HG02798 (cell line): ENCODE measurements around the gene NPLOC4.

Experiments
- ATAC-seq: cut with Tn5 transposase; IDR thresholded peaks from one replicate; pipeline ENCODE4 v1.9.1; 2021; ENCODE audit warnings: mild to moderate bottlenecking; ENCODE audit not compliant: unreplicated experiment, poor library complexity

Gene NPLOC4

GRCh38 chr17:81574643-81574956 lies 62.3 kb downstream of the NPLOC4 start:
- ATAC-seq: no peak

GRCh38 chr17:81573794-81574642 lies 62.9 kb downstream of the NPLOC4 start:
- no peak for ATAC-seq

GRCh38 chr17:81572563-81573168 lies 64.2 kb downstream of the NPLOC4 start:
- no peak for ATAC-seq

- no peak for ATAC-seq
These were observed 65.9 kb downstream of the NPLOC4 start for GRCh38 chr17:81570964-81571363.

GRCh38 chr17:81569986-81570514 lies 66.9 kb downstream of the NPLOC4 start:
- ATAC-seq: no peak

- ATAC-seq: no peak
These were observed 68.5 kb downstream of the NPLOC4 start for GRCh38 chr17:81568416-81568815.

- ATAC-seq: no peak
These were observed 69.7 kb downstream of the NPLOC4 start for GRCh38 chr17:81567191-81567590.

- no peak for ATAC-seq
These were observed 70.3 kb downstream of the NPLOC4 start for GRCh38 chr17:81566461-81567126.

GRCh38 chr17:81565231-81565630 lies 71.7 kb downstream of the NPLOC4 start:
- no peak for ATAC-seq

GRCh38 chr17:81564778-81565177 lies 72.1 kb downstream of the NPLOC4 start:
- no peak for ATAC-seq

- no peak for ATAC-seq
These were observed 72.9 kb downstream of the NPLOC4 start for GRCh38 chr17:81563861-81564586.

GRCh38 chr17:81561494-81561885 lies 75.4 kb downstream of the NPLOC4 start:
- ATAC-seq: no peak

- no peak for ATAC-seq
These were observed 77.7 kb downstream of the NPLOC4 start for GRCh38 chr17:81558941-81559806.

GRCh38 chr17:81558115-81558468 lies 78.8 kb downstream of the NPLOC4 start:
- no peak for ATAC-seq

- ATAC-seq: no peak
These were observed 79.4 kb downstream of the NPLOC4 start for GRCh38 chr17:81557276-81558114.

- ATAC-seq: no peak
These were observed 80.0 kb downstream of the NPLOC4 start for GRCh38 chr17:81556863-81557262.

GRCh38 chr17:81556175-81556691 lies 80.7 kb downstream of the NPLOC4 start:
- no peak for ATAC-seq

- no peak for ATAC-seq
These were observed 83.2 kb downstream of the NPLOC4 start for GRCh38 chr17:81553616-81554181.
